Esophagus (tissue), 2 donors: ENCODE measurements around the gene CDK6. TPM values are rescaled to one million over a fixed set of nuclear protein-coding genes. Genes with fewer than 3 reads are reported as not detected.

Experiments used
- H3K27ac ChIP-seq, 2 donors: one replicate each; pipeline ENCODE4 v1.5.1; 2013; ENCODE audit warnings: low read depth in 2 of 2, mild to moderate bottlenecking in 2 of 2, inconsistent platforms in 1 of 2, low read length in 1 of 2, moderate library complexity in 1 of 2
- H3K27me3 ChIP-seq, 2 donors: one replicate each; pipeline ENCODE4 v1.6.1; 2013; ENCODE audit warnings: low read length in 2 of 2, control low read depth in 1 of 2, mild to moderate bottlenecking in 1 of 2; ENCODE audit not compliant: insufficient read depth in 2 of 2, control insufficient read depth in 1 of 2
- H3K36me3 ChIP-seq, 2 donors: one replicate each; pipeline ENCODE4 v1.6.1; 2013; ENCODE audit warnings: low read length in 1 of 2; ENCODE audit not compliant: control insufficient read depth in 2 of 2, insufficient read depth in 2 of 2
- H3K4me1 ChIP-seq, 2 donors: one replicate each; pipeline ENCODE4 v1.6.1; 2013; ENCODE audit warnings: low read length in 1 of 2; ENCODE audit not compliant: control insufficient read depth in 2 of 2, insufficient read depth in 2 of 2
- H3K4me3 ChIP-seq, 2 donors: one replicate each; pipeline ENCODE4 v1.5.1; 2013; ENCODE audit warnings: low read length in 2 of 2, mild to moderate bottlenecking in 2 of 2, low read depth in 1 of 2, moderate library complexity in 1 of 2
- H3K9me3 ChIP-seq, 2 donors: one replicate each; pipeline ENCODE4 v1.6.1; 2013; ENCODE audit warnings: mild to moderate bottlenecking in 2 of 2, low read depth in 1 of 2, low read length in 1 of 2, moderate library complexity in 1 of 2; ENCODE audit not compliant: control insufficient read depth in 2 of 2, insufficient read depth in 1 of 2
- WGBS, 2 donors: extraction: QIAGEN DNeasy Blood & Tissue Kit; methylation state at CpG; one replicate each; pipeline ENCODE4 v1.1.7; 2013; 5-methylcytosine and 5-hydroxymethylcytosine counted together
- polyA plus RNA-seq, 2 donors: library from polyadenylated mRNA; stranded (reverse); fragments of 200-250 nt; gene quantifications; one replicate each; pipeline ENCODE4 v1.2.3, GENCODE V29; 2013
- donor health status: healthy with polysubstance abuse.
- donor health status: Bipolar disorder and iron deficiency.

Gene CDK6
- polyA plus RNA-seq, 2 donors: 1.4 to 2.2 TPM

DNA sequence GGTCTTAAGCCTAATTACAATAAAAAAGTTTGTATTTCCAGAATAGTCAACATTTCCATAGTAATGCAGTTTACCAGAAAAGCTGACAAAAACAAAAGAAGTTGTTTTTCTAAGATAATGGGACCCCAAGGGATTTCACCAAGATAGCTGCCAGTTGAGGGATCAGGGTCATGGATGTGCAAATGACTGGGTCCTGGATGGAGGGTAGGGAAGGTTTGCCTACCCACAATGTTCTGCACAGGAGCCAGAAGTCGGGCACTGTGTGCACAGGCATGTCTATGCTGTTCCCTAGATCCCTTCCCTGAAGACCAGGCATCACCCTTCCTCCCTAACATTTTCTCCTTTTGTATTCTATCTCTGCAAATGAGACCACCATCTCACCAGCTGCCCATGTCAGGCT lies 152.1 kb downstream of the CDK6 start:
- Histone ChIP-seq H3K4me1 (no peaks in the 10 kb centered on the region), H3K9me3 (no peaks in the 10 kb centered on the region), H3K4me3 (no peak overlapping the region), H3K27ac (no peak overlapping the region), H3K36me3 (no peaks in the 10 kb centered on the region), H3K27me3 (no peaks in the 10 kb centered on the region)
- WGBS, 2 donors: 91 to 93% methylated on average over 1 of the region's 1 CpG

DNA sequence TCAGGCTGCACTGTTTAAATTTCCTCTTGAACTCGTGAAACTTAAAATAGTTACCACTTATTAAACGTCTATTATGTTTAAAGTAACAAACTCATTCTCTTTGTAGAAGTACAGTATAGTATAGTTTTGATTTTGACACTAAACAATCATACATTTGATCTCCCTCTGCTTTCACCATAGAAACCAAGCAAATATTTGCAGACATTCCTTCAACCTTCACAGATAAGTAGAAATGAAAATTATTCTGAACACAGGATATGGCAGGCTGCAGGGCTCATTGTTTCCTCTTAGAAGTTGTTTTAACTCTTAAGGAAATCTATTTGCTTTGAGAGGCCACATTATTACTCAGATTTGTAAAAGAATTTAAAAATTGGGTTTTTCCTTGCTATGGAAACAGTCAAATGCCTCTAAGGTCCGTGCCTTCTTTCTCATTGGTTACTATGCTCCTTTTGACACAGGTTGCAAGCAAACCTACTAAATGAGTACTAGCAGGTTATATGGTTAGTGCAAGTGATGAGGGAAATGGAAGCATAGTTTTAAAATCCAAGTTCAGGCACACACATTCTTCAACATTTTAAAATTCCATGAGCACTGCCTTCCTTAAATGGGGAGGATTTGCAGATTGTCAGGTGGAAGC lies 153.4 kb downstream of the CDK6 start:
- WGBS, 2 donors: 15 to 22% methylated on average over 3 of the region's 3 CpGs
- H3K4me1 ChIP-seq: peaks cover 0 to 3% of the 10 kb centered on the region in 2 donors
- H3K4me3 ChIP-seq: no peak overlapping the region
- H3K36me3 ChIP-seq: no peaks in the 10 kb centered on the region
- H3K9me3 ChIP-seq: no peaks in the 10 kb centered on the region
- no peak overlapping the region for H3K27ac ChIP-seq
- no peaks in the 10 kb centered on the region for H3K27me3 ChIP-seq

DNA sequence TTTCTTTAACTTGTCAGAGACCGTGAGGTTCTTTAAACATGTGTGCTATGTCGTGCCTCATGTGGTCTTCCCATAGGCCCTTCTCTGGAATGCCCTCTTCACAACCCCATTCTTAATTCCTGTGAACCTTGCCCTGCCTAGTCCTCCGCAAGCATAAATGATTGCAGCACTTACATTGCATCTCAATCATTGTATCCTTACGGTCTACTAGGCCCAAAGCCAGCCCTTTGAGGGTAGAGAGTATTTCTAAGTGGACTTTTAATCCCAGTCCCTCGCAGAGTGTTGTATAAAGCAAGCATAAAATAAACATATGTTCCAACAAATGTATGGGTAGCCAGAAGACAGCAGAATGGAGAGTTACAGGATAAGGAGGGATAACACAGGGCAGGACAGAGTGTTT lies 154.0 kb downstream of the CDK6 start:
- no peaks in the 10 kb centered on the region for H3K36me3 ChIP-seq
- WGBS, 2 donors: 63 to 67% methylated on average over 5 of the region's 5 CpGs
- no peak overlapping the region for H3K4me3 ChIP-seq
- peaks cover 0 to 3% of the 10 kb centered on the region in 2 donors for H3K4me1 ChIP-seq
- no peaks in the 10 kb centered on the region for H3K9me3 ChIP-seq
- H3K27me3 ChIP-seq: no peaks in the 10 kb centered on the region
- no peak overlapping the region for H3K27ac ChIP-seq

DNA sequence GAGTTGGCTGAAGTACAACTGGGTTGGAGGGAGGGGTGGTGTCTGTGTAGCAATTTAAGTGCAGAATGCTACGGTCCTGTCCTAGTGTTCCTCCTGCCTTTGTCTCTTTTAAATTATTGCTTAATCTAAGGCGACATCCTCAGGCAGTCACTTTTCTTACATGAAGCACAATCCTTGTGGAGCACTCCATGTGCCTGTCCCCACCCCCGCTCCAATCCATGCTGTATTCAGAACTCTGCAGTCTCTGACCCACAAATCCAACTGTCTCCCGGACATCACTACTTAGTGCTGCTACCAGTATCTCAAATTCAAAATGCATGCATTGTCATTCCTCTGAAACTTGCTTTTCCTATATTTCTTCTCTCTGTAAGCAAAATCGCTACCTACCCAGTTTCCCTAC lies 154.7 kb downstream of the CDK6 start:
- H3K27ac ChIP-seq: no peak overlapping the region
- H3K9me3 ChIP-seq: no peaks in the 10 kb centered on the region
- H3K4me3 ChIP-seq: no peak overlapping the region
- H3K4me1 ChIP-seq: peaks cover 0 to 3% of the 10 kb centered on the region in 2 donors
- 86 to 88% methylated on average over 5 of the region's 5 CpGs for WGBS, 2 donors
- no peaks in the 10 kb centered on the region for H3K27me3 ChIP-seq
- H3K36me3 ChIP-seq: no peaks in the 10 kb centered on the region

DNA sequence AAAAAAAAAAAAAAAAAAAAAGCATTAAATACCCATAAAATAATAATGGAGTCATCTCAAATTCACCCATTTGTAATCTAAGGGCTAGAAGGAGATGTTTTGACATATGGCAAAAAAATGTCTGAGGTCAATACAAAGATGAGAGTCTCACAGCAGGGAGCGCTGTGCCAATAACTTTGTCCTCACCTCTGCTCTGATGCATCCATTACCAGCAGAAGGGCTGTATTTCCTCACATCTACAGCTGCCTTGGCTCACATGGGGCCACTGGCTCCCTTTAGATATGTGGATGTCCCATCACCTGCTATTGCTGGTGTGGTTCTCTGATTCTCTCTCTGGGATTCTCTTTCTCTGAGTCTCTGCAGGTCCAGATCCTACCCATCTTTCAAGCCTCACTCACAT lies 155.9 kb downstream of the CDK6 start:
- 97 to 100% methylated on average over 1 of the region's 1 CpG for WGBS, 2 donors
- Histone ChIP-seq H3K4me1 (peaks cover 0 to 3% of the 10 kb centered on the region in 2 donors), H3K27ac (no peak overlapping the region), H3K4me3 (no peak overlapping the region), H3K36me3 (no peaks in the 10 kb centered on the region), H3K27me3 (no peaks in the 10 kb centered on the region), H3K9me3 (no peaks in the 10 kb centered on the region)

DNA sequence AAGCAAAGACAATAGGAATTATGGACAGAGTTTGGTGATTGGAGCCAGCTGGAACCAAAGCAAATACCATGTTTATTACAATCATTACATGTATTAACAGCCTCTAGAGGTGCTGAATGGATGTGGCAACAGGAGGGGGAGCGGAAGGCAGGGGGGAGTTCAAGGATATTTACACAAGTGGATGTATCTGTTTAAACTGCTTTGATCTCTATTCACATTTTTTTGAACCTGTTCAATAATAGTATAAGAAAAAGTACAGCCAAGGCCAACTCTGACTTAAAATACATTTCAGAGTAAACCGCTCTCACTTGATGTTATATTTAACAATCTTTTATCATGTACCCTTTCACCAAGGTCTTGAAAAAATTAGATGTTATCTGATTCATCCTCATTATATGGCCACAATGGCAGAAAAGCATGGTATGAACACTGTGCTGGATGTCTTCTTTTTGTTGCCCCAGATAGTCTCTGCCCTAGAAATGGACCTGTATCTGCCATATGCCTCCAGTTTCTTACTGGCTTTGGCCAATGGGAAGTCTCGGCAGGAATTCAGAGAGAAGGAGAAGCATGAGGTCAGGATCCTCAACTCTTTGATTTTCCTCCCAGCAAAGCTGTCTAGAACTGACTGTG lies 158.0 kb downstream of the CDK6 start:
- Histone ChIP-seq H3K9me3 (no peaks in the 10 kb centered on the region), H3K4me3 (no peak overlapping the region), H3K36me3 (no peaks in the 10 kb centered on the region), H3K27ac (no peak overlapping the region), H3K4me1 (peaks cover 0 to 3% of the 10 kb centered on the region in 2 donors), H3K27me3 (no peaks in the 10 kb centered on the region)
- WGBS, 2 donors: 84 to 87% methylated on average over 3 of the region's 3 CpGs

DNA sequence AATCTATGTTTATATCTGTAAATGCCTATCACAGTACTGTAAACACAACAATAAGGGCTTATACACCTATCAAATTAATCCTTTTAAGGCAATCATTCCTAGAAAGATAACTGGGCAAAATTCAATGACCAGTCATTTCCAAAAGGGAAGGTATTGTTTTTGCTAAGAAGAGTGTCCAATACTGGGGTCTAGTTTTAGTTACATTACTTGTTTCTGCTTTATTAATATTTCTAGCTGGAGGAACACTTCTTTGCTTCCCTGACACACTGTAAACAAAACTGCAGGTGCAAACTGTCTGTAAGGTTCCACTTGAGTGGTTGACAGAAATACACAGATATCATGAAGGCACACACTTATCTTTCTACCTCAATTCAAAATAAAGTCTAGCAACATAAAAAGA lies 162.0 kb downstream of the CDK6 start:
- no peaks in the 10 kb centered on the region for H3K36me3 ChIP-seq
- peaks cover 0 to 3% of the 10 kb centered on the region in 2 donors for H3K4me1 ChIP-seq
- no peaks in the 10 kb centered on the region for H3K9me3 ChIP-seq
- H3K27me3 ChIP-seq: no peaks in the 10 kb centered on the region
- H3K4me3 ChIP-seq: no peak overlapping the region
- H3K27ac ChIP-seq: no peak overlapping the region

DNA sequence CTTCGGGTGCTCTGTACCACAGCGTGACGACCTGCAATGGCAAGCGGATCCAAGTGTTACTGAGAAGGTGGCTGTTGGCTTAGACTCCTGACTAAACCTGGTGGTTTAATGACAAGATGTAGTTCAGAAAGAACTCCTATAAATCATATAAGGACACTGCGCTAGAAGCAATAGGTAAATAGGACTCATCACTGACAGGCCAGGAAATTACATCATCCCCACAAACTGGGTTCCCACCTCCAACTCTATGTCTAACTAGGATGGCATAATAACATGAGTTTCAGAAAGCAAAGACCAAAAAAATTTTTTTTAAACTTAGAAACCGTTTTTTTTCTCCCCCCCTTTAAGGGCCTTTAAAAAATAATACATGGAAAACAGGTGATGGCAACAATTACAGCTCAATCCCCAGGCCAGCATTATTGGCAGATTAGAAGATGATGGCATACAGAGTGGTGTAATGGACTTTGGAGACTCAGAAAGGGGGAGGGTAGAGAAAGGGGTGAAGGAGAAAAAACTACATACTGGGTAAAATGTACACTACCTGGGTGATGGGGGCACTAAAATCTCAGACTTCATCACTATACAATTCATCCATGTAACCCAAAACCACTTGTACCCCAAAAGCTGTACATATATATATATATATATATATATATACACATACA lies 164.7 kb downstream of the CDK6 start:
- H3K4me3 ChIP-seq: no peak overlapping the region
- no peak overlapping the region for H3K27ac ChIP-seq
- no peaks in the 10 kb centered on the region for H3K36me3 ChIP-seq
- WGBS, 2 donors: 89 to 90% methylated on average over 6 of the region's 6 CpGs
- no peaks in the 10 kb centered on the region for H3K9me3 ChIP-seq
- no peaks in the 10 kb centered on the region for H3K27me3 ChIP-seq
- H3K4me1 ChIP-seq: no peaks in the 10 kb centered on the region

DNA sequence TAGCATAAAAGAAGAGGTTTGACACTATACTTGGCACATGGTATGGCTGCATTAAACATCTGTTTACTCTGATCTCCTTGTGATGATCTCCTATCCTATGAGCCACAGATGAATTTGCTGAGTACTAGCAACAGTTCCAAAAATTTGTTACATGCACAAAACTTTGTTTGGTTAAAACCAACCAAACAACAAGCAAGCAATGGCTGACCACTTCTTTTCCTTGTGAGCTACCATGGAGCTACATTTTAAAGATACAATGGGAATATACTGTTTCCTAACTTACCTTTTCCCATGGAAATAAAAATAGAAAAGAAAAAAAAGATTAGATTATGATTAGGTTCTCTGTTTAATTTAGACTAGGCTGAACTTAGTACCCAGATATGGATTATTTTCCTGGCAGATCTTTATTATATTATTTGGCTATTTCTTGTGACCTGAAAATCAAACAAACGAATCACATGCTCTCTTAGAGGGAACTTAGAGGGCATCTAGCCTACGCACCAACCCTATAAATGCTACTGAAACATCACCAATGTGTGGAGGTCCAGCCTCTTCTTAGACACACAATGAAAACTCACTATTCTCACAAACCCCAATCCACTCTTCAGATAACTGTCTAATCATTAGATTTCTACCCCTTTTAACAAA lies 166.0 kb downstream of the CDK6 start:
- 68 to 84% methylated on average over 2 of the region's 2 CpGs for WGBS, 2 donors
- Histone ChIP-seq H3K27ac (no peak overlapping the region), H3K36me3 (no peaks in the 10 kb centered on the region), H3K4me1 (no peaks in the 10 kb centered on the region), H3K27me3 (no peaks in the 10 kb centered on the region), H3K4me3 (no peak overlapping the region), H3K9me3 (no peaks in the 10 kb centered on the region)
